CD4-positive, alpha-beta T cell treated with Interleukin-10 for 1 hour (primary cell): ENCODE data around the gene DNAJC9.
"Not testable (repeated sequence)": the region's sequence is repeated elsewhere in the genome, so short reads cannot be mapped to it uniquely, and the experiment has no call there.

ENCODE experiments used
- DNase-seq: peaks from one replicate; pipeline ENCODE4 v3.0.0-alpha.2; 2020

Gene DNAJC9, protein sequence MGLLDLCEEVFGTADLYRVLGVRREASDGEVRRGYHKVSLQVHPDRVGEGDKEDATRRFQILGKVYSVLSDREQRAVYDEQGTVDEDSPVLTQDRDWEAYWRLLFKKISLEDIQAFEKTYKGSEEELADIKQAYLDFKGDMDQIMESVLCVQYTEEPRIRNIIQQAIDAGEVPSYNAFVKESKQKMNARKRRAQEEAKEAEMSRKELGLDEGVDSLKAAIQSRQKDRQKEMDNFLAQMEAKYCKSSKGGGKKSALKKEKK

DNA sequence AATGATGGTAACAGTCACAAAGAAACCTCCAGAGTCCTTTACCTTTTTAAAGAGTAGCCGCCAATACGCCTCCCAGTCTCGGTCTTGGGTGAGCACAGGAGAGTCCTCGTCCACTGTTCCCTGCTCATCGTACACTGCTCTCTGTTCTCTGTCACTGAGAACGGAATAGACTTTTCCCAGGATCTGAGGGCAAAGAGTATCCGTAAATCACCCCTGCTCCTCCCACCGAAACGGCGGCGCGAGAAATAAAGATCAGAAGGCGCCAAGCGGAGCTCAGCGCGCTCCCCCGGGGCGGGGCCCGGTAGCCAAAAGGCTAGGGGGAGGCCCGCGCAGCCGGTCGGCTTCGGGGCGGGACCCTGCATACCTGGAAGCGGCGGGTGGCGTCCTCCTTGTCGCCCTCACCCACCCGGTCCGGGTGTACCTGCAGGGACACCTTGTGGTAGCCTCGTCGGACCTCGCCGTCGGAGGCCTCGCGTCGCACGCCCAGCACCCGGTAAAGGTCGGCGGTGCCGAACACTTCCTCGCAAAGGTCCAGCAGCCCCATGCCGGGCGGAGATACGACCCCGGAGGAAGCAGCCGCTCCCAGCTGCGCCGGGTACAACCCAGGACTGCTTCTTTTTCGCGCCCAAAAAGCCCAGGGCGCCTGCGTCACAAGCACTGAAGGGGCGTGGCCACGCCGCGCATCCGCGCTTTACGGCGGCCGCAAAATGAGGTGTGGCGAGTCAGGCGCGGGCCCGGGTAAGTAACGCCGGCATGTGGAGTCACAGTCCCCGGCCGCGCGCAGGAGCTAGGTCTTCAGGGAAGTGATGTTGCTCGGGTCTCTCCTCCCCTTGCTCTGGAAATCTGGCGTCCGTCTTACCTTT lies at the start of gene DNAJC9:
DNAJC9 (minus strand) TSS at position 610 of the 863 bp plus-strand sequence; CDS start at position 544, 66 bp downstream.
- peak; percentile 98 for DNase-seq

DNA sequence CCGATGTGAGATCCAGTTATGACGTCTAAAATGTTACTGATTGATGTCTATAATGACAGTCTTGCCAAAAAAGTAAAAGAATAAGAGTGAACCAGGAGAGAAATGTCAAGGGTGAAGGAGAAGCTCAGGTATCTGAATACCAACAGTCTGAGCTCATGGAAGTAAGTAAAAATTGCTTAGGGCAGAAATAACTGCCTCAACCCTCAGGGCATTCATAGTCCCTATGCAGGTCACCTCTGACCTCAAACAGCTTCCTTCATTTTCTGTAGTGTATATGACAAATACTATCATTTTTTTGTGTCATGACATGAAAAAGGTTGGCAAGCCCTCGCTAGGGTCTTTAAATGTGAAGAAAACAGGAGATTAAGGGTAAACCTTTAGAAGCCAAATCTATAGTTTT lies 46.4 kb upstream of the DNAJC9 start:
- DNase-seq = no peak

DNA sequence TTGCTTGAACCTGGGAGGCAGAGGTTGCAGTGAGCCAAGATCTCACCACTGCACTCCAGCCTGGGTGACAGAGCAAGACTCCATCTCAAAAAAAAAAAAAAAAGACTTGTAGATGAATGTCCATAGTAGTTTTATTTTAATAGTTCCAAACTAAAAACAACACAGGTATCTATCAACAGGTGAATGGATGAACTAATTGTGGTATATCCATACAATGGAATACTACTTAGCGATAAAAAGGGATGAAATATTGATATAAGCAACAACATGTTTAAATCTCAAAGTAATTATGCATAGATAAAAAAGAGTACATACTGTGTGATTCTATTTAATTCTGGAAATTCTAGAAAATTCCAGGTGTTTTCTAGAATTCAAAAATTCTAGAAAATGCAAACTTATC lies 42.9 kb upstream of the DNAJC9 start:
- DNase-seq = no peak

DNA sequence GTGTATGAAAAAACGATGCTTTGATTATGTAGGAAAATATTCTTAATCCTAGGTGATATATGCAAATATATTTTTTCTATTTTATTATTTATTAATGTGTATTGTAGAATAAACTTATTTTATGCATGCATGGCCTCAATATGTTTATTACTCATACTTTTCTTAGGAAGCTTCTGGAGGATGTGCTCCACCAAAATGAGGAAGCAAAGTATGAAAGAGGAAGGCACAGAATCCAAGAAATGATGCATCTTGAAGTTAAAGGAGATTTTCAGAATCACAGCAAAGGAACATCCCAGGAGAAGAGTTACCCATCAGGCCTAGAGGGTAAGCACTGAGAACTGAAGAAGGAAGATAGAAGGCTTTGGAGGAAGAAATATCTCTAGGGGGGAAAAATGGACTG lies 40.4 kb upstream of the DNAJC9 start:
- DNase-seq = no peak

DNA sequence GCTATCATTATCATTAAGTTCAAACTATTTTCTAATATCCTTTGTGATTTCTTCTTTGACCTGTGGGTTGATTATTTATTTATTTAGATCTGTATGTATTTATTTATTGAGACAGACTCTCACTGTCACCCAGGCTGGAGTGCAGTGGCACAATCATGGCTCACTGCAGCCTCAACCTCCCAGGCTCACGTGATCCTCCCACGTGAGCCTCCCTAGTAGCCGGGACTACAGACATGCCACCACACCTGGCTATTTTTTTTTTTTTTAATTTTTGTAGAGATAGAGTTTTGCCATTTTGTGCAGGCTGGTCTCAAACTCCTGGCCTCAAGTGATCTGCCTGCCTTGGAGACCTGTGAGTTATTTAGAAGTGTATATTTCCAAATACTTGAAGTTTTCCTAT lies 34.0 kb upstream of the DNAJC9 start:
- DNase-seq = no peak

DNA sequence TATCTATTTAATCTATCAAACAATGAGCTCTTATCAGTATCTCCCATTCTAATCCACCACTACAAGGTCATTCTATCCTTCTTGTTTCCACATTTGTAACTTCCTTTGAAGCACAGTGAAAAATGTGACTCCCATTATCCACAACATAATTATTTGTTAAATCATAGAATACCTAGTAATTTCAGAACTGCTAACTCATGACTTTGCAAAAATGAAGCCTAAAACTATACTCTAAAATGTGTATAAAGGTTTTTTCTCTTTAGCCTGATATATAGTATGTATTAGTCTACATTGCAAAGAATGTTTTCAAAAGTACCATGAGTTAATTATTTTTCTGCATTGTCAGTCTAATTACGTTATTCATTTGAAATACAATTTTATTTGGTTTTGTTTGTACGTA lies 17.4 kb upstream of the DNAJC9 start:
- no peak for DNase-seq

DNA sequence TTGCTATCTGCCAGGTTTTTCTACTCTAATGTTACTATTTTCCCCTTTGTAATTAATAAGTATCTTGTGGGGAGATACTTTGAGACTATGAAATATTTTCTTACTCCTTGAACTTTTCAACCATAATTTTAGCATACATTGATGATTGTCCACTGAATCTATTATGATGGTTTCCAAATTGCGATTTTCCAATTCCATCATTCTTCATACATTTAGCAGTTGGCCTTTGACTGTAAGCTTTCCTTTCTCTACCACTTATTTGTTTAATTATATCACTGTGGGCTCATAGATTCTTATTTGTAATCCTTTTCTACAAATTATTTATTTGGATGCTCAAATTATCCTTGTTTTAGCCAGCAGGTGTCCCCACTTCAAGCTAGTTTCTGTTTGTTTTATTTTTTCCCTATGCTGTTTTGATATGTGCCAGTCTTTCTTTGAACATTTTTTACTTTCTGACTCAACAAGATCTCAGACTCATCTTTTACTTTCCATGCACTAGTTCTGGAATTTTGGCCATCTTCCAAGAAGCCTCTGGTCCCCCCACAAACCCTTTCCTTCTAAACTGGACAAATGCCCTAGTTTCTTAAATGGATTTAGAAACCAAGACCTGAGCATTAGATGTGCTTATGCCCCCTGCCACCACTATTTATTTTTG lies 16.8 kb upstream of the DNAJC9 start:
- peak; percentile 24 for DNase-seq

DNA sequence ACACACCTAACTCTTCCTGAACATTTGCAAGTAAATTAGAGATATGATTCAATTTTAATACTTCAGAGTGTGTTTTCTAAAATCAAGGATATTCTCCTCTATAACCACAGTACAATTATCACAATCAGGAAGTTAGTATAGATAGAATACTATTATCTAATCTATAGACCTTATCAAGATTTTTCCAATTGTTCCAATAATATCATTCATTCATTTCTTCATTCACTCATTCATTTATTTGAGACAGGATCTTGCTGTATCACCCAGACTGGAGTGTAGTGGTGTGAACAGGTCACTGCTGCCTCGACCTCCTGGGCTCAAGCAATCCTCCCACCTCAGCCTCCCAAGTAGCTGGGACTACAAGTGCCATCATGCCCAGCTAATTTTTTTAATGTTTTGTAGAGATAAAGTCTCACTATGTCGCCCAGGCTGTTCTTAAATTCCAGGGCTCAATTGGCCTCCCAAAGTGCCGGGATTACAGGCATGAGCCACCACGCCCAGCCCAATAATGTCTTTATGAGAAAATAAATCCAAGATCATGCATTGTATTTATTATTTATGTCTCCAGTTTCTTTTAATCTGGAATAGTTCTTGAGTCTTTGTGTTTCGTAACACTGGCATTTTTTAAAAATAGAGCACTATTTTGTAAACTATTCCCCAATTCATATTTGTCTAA lies 16.0 kb upstream of the DNAJC9 start:
- no peak for DNase-seq

DNA sequence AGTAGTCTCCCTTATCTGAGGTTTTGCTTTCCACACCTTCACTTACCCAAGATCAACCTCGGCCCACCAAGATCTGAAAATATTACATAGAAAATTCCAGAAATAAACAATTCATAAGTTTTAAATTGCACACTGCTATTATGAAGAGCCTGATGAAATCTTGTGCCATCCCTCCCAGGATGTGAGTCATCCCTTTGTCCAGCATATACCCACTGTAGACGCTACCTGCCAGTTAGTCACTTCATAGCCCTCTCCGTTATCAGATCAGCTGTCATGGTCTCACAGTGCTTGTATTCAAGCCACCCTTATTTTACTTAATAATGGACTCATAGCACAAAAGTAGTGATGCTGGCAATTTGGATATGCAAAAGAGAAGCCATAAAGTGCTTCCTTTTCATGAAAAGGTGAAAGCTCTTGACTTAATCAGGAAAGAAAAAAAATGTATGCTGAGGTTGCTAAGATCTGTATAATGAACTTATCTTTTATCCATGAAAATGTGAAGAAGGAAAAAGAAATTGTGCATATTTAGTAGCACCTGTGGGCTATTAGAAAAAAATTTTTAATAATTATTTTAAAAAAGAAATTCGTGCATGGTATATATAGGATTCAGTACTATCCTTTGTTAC lies 15.2 kb upstream of the DNAJC9 start:
- DNase-seq = no peak

DNA sequence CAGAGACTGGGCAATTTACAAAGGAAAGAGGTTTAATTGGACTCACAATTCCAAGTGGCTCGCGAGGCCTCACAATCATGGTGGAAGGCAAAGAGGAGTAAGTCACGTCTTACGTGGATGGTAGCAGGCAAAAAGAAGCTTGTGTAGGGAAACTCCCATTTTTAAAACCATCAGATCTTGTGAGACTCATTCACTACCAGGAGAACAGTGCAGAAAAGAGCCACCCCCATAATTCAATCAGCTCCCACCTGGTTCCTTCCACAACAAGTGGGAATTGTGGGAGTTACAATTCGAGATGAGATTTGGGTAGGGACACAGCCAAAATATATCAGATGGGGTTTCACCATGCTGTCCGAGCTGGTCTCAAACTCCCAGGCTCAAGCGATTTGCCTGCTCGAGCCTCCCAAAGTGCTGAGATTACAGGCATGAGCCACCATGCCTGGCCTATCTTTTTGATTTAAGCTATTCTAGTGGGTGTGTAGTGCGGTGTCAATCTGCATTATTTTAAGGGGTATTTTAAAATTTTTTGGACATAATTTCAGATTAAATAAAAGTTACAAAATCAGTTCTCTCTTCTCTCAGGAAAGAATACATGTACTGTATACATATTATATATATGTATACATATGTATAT lies 14.4 kb upstream of the DNAJC9 start:
- DNase-seq = no peak

DNA sequence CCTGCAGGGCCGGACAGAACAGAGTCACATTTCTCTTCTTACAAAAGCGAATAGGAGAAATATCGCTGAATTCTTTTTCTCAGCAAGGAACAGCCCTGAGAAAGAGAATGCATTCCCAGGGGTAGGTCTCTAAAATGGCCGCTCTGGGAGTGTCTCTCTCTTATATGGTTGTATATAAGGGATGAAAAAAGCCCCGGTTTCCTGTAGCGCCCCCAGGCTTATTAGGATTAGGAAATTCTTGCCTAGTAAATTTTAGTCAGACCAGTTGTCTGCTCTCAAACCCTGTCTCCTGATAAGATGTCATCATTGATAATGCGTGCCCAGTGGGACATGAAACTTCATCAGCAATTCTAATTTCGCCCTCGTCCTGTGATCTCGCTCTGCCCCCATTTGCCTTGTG lies 11.6 kb upstream of the DNAJC9 start:
- not testable (repeated sequence) for DNase-seq

DNA sequence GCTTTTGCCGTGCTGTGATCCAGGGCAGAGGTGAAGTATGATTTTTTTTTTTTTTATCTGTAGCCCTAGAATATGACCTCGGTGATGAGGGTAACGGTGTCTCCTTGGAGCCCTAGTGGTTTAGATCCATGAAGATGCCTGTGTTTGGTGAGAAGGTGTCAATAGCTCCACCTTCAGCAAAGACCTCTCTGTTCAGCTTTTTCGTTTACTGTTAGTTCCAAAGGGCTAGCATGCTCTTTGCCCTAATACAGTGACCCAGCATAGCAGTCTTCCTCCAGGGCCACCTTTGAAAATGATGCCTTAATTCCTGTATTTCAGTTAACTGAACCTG lies 6.1 kb upstream of the DNAJC9 start:
- DNase-seq = peak; percentile 21

DNA sequence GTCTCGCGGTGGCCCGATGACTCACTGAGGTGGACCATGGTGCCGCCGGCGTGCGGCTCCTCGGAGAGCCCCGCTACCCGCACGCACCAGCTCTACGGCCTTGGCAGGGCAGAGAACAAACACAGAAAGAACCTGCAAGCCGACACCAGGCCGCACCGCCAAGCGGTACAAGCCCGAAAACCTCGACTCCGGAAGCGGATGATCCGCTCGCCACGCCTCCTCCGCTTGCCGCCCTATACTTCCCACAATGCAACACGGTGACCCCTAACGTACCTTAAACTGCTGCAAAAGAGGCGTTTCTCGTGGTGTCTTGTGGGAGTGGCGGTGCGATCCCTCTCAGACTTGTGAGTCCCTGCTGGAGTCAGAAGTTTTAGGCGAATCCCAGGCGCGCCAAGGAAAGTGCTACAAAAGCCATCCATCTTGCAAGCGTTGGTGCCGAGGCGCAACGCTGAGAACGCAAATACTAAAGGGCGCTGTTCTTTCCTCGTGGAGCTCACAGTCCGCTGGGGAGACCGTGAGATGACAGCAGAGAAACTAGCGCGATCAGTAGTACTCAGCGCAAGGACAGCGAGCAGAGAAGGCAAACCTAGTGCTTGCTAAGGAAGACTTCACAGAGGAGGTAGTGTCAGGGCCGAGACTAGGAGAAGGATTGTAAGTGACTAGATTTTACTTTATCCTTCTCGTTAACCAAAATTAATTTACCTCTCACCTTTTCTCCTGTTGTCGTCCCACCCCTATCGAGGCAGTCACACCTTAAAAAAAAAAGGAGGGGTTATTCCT lies 5.6 kb upstream of the DNAJC9 start, which contains the start of gene MRPS16:
MRPS16 (minus strand) TSS at position 200 of the 780 bp plus-strand sequence; CDS start at position 38, 162 bp downstream.
- DNase-seq = peak; percentile 95

DNA sequence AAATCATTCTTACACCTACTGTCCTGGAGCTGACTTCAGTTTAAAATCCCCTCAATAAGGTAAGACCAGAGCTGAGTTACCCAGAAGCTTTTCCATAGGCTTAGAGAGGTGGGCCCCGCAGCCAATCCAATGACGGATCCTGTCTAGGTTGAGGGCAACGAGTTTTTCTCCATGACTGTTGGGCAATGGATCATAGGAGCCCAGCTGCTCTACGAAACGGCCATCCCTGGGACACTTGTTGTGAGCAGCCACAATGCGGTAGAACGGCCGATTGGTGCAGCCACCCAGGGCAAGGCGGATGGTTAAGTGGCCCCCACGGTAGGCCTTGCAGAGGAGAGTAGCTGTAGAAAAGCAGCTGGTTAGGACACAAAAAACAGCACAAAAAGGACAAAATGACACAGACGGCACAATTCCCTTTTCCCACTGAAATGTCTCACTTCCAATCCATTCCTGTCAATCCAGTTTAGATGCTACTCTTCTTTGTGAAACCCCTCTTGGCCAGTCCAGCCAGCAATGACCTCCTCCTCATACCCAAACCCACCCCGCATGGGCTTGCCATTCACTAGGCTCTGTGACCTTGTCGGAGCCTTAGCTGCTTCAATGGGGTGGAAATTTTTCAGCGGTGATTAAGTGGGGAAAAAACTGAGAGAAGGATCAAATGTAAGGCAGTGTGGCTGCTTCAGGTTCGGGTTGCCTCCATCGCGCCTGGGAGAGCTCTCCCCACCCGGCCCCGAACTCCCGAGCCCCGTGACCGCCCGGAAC lies 4.8 kb upstream of the DNAJC9 start:
- DNase-seq = peak; percentile 1

DNA sequence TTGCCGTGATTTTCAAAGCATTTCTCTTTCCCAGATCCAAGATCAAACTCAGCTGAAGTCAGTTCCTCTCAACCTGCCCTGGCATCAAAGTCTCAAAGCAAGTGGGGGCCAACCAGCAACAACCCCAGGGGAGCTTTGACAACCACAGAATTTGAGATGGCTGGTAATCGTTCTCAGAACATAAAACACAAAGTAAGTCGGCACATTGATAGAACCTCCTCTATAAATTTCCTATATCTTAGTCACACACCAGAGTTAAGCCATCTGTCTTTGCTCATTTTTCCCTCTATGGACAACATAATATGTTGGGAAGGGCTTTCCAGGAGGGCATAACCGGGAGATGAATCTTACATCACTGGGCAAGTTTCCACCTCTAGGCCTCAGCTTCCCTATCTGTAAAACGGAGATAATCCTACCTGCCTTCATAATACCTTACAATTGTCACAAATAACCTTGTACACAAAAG lies 1.2 kb upstream of the DNAJC9 start:
- DNase-seq = no peak

DNA sequence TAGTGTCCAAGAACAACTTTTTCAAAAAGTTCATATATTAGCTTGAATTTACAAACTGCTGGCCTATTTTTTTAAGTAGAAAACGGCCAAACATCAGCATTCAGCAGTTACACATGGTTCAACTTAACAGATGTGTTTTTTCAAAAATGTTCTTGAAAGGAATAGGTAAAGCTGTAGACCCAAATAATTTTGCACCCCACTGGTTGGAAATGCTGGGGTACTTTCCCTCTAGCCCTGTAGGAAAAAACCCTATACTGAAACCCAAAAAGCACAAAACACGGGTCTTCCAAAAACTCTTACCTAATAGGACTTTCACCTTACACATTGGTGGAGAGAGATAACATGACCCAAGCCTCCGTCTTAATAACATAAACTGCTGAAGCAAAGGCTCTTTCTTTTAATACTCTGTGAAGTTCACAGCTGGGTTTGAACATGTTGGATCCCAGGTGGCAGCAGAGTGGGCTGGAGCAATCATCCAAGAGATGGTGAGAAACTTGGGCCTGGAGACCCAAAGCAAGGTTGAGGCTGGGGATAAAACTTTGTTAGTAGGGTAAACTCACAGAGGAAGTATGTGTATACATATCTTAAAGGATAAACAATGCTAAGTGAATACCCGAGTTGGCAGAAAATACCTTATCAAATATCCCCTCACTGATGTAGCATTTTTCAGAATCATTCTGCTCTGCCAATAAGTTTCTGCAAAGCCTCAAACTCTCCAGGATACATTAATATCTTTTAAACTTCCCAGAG lies 629 bp upstream of the DNAJC9 start:
- no peak for DNase-seq

DNA sequence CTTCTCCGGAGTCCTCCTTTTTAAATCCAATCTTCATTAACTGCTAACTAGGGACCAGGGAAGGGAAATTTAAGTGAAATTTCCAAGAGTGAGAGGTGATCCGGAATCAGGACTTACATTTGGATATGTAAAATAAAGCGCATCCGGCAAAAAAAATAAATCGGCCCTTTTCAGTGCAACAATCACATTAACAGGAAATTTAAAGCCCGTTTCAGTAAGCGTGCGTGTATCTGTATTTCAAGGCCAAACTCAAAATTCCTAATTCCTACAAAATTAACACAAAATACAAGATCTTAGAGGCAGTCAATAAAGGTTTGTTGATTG lies 771 bp downstream of the DNAJC9 start:
- DNase-seq = peak; percentile 8

DNA sequence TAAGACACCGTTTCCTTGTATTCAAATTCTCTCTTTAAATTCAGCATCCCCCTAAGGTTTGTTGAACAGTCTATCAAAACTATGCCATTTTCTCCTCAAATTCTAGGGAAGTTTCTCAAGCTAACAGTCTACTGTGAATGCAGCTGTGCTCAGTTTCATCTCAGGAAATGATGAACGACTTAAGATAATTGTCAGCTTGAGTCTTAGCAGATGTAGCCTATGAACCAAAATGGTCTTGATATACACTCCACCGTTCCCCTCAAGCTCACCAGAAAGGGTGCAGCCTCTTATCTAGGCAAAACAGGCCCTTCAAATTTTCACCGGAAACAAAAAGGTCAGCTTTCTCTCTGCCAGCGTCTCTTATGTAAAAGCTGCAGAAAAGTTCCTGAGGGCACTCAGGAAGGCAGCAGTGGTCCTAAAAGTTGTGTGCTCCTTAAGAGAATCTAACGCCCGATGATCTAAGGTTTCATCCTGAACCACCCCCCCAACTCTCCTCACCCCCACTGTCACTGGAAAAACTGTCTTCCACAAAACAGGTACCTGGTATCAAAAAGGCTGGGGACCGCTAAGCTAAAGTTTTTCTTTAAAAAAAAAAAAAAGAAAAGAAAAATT lies 2.1 kb downstream of the DNAJC9 start:
- DNase-seq = peak; percentile 14

DNA sequence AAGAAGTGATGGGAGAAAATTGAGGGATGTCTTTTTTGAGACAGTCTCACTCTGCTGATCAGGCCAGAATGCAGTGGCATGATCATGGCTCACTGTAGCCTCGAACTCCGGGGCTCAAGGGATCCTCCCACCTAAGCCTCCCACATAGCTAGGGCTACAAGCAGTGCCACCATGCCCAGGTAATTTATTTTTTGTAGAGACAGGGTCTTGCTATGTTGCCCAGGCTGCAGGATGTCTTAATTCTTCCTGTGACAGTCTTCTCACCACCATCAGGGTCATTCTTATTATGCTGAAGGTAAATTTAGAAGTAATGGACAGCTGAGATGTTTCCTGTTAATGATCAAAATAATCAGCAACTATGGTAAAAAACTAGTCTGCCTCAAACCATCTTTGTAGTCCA lies 7.1 kb downstream of the DNAJC9 start:
- DNase-seq = no peak
